ENCODE data around the gene ZBTB7A. TPM values are rescaled to one million over a fixed set of nuclear protein-coding genes. Genes with fewer than 3 reads are reported as not detected.
A peak's percentile ranks its signal among the peaks of the same experiment; 100 is the strongest.

Gene ZBTB7A
- total and polyA plus RNA-seq, 11 donors, result 14.6 to 65.0 (median 28.6) TPM

- Histone ChIP-seq H3K9me3 (no peaks in the 10 kb centered on the region), H3K27me3 (no peaks in the 10 kb centered on the region), H3K36me3 (peaks cover 0 to 74% (median 52%) of the 10 kb centered on the region in 9 donors), H3K27ac (no peak overlapping the region), H3K4me3 (no peak overlapping the region), H3K4me1 (peaks cover 0 to 22% (median 13%) of the 10 kb centered on the region in 12 donors)
- intact Hi-C loops (cut with DNase I), result no loop called here
- WGBS, 4 donors, result 92 to 95% (median 94%) methylated on average over 18 of the region's 18 CpGs
- TF ChIP-seq CTCF (IDR thresholded peaks at IDR 0.05) (no peak), POLR2A (IDR thresholded peaks at IDR 0.05) (no peak)
- ATAC-seq, result no peak
- DNase-seq, result no peak
These were observed 27.0 kb upstream of the ZBTB7A start for GRCh38 chr19:4093643-4094175.

DNA sequence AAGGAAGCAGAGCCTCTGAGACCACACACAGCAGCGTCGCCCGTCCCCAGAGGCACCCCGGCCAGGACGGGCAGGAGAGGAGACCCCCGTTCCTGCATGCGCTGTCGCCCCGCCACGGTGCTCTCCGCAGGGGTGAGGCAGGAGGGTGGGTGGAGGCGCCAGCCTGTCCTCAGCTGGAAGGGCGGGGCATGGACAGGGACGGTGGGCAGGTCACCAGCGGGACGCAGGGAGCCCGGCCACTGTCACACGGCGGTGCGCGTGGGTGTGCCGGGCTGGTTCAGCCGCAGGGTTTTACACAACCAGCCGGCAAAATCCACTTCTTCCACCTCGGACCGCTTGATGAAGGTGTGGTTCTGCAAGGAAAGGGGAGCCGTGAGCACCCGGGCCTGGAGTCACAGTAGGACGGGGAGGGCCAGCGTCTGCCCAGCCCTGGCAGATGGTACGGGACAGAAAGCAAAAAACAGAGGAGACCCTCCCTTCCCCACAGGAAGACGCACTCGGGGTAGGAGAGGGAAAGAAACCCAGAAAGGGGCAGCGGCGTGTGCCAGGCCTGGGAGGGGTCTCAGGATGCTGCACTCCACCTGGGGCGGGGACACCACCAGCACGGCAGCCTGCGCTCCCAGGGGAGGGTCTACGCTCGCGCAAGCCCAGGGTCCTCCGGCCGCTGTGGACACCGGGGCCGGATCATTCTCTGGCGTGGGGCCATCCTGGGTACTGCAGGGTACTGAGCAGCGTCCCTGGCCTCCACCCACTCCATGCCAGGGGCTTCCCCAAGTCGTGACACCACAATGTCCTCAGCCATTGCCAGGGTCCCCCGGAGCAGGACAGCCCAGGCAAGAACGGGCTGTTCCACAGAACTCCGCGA is 23.9 kb upstream of the ZBTB7A start:
- Histone ChIP-seq H3K27ac (peak overlapping the region in 1 of 12 donors; percentile 89), H3K27me3 (no peaks in the 10 kb centered on the region), H3K4me3 (peak overlapping the region in 1 of 12 donors; percentile 47), H3K9me3 (no peaks in the 10 kb centered on the region), H3K4me1 (peaks cover 0 to 38% (median 0%) of the 10 kb centered on the region in 12 donors), H3K36me3 (peaks cover 0 to 68% (median 52%) of the 10 kb centered on the region in 9 donors)
- TF ChIP-seq POLR2A (IDR thresholded peaks at IDR 0.05), result no peak
- TF ChIP-seq CTCF (IDR thresholded peaks at IDR 0.05), result no peak
- ATAC-seq (no peak), DNase-seq (peak in 1 of 5 donors; percentile 26)
- intact Hi-C loops (cut with DNase I), result no loop called here
- 88 to 92% (median 90%) methylated on average over 50 to 52 of the region's 52 CpGs for WGBS, 4 donors

GRCh38 chr19:4089946-4090345 is 23.2 kb upstream of the ZBTB7A start:
- 90 to 94% (median 92%) methylated on average over 20 to 22 of the region's 22 CpGs for WGBS, 4 donors
- no peaks in the 10 kb centered on the region for H3K9me3 ChIP-seq
- peak overlapping the region in 5 of 12 donors; percentile 22 to 89 (median 52) for H3K27ac ChIP-seq
- H3K36me3 ChIP-seq, result peaks cover 0 to 62% (median 52%) of the 10 kb centered on the region in 9 donors
- intact Hi-C loops (cut with DNase I), result no loop called here
- peak in 1 of 4 donors; percentile 3 for ATAC-seq
- peaks cover 0 to 38% (median 0%) of the 10 kb centered on the region in 12 donors for H3K4me1 ChIP-seq
- H3K4me3 ChIP-seq, result peak overlapping the region in 2 of 12 donors; percentile 18 to 47
- no peaks in the 10 kb centered on the region for H3K27me3 ChIP-seq
- peak in 1 of 5 donors; percentile 19 for DNase-seq
- TF ChIP-seq POLR2A (IDR thresholded peaks at IDR 0.05) (no peak), CTCF (IDR thresholded peaks at IDR 0.05) (no peak)

DNA sequence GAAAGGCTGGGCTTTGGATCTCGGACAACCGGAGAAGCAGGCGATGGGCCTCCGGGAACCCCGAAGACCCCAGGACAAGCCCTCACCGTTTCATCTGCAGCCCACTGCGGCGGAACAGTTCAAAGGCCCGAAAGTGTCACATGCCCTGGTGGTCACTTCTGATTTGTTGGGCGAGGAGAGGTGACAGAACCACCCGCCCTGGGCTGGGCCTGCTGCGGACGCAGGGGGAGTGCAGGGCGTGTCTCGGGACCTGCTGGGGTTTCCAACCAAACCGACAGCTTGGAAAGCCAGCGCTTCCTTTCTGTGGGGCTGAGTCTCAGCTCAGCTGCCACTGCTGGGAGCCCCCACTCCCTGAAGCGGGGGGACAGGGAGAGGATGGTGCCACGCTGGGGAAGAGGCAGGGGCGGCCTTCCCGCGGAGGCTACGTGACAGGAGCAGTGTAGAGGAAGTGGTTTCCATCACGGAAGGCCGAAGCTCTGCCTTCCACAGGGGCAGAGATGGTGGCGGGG is 22.8 kb upstream of the ZBTB7A start:
- DNase-seq (peak in 2 of 5 donors; percentile 48 to 64), ATAC-seq (peak in 3 of 4 donors; percentile 49 to 52 (median 51))
- intact Hi-C loops (cut with DNase I), result no loop called here
- Histone ChIP-seq H3K4me1 (peaks cover 0 to 42% (median under 1%) of the 10 kb centered on the region in 12 donors), H3K27ac (peak overlapping the region in 6 of 12 donors; percentile 22 to 89 (median 46)), H3K27me3 (no peaks in the 10 kb centered on the region), H3K9me3 (no peaks in the 10 kb centered on the region), H3K4me3 (peak overlapping the region in 8 of 12 donors; percentile 3 to 47 (median 22)), H3K36me3 (peaks cover 0 to 58% (median 48%) of the 10 kb centered on the region in 9 donors)
- WGBS, 4 donors, result 75 to 89% (median 85%) methylated on average over 26 of the region's 26 CpGs
- no peak for TF ChIP-seq CTCF (IDR thresholded peaks at IDR 0.05)
- no peak for TF ChIP-seq POLR2A (IDR thresholded peaks at IDR 0.05)
